Measurements from ENCODE around the gene CHIC2.
"Not testable (repeated sequence)": the region's sequence is repeated elsewhere in the genome, so short reads cannot be mapped to it uniquely, and the experiment has no call there.

The CHIC2 gene

GRCh38 chr4:54064317-54065111 lies at the start of gene CHIC2:
Gene CHIC2, minus strand, starts transcription at chr4:54064605. Its CDS starts 305 bp downstream, at chr4:54064300.
- DNase-seq = peak; percentile 88

- not testable (repeated sequence) for DNase-seq
These were observed 48.8 kb upstream of the CHIC2 start for GRCh38 chr4:54113206-54113605.

- DNase-seq = no peak
These were observed 45.6 kb upstream of the CHIC2 start for GRCh38 chr4:54110019-54110416.

- DNase-seq = no peak
These were observed 45.0 kb upstream of the CHIC2 start for GRCh38 chr4:54109241-54110018.

GRCh38 chr4:54107951-54108748 lies 43.7 kb upstream of the CHIC2 start:
- DNase-seq = no peak

- no peak for DNase-seq
These were observed 40.5 kb upstream of the CHIC2 start for GRCh38 chr4:54104907-54105306.

- peak; percentile 4 for DNase-seq
These were observed 38.8 kb upstream of the CHIC2 start for GRCh38 chr4:54103190-54103574.

GRCh38 chr4:54102531-54103106 lies 38.2 kb upstream of the CHIC2 start:
- DNase-seq = no peak

- DNase-seq = no peak
These were observed 37.0 kb upstream of the CHIC2 start for GRCh38 chr4:54101190-54102041.

- DNase-seq = no peak
These were observed 36.3 kb upstream of the CHIC2 start for GRCh38 chr4:54100595-54101189.

GRCh38 chr4:54099748-54100574 lies 35.6 kb upstream of the CHIC2 start, which contains the start of gene GSX2:
Gene GSX2, plus strand, starts transcription at chr4:54100163. Its CDS starts 182 bp downstream, at chr4:54100345.
- no peak for DNase-seq

GRCh38 chr4:54099287-54099747 lies 34.9 kb upstream of the CHIC2 start:
- no peak for DNase-seq

GRCh38 chr4:54098375-54098774 lies 34.0 kb upstream of the CHIC2 start:
- no peak for DNase-seq

- peak; percentile 15 for DNase-seq
These were observed 32.7 kb upstream of the CHIC2 start for GRCh38 chr4:54097152-54097551.

GRCh38 chr4:54096295-54096962 lies 32.0 kb upstream of the CHIC2 start:
- DNase-seq = no peak

GRCh38 chr4:54095110-54095825 lies 30.9 kb upstream of the CHIC2 start:
- DNase-seq = no peak

GRCh38 chr4:54094451-54094850 lies 30.0 kb upstream of the CHIC2 start:
- no peak for DNase-seq

GRCh38 chr4:54093324-54094240 lies 29.2 kb upstream of the CHIC2 start:
- DNase-seq = no peak

Data from NCI-H82 (cell line).